Measurements from ENCODE around the gene CDH4.

DNA sequence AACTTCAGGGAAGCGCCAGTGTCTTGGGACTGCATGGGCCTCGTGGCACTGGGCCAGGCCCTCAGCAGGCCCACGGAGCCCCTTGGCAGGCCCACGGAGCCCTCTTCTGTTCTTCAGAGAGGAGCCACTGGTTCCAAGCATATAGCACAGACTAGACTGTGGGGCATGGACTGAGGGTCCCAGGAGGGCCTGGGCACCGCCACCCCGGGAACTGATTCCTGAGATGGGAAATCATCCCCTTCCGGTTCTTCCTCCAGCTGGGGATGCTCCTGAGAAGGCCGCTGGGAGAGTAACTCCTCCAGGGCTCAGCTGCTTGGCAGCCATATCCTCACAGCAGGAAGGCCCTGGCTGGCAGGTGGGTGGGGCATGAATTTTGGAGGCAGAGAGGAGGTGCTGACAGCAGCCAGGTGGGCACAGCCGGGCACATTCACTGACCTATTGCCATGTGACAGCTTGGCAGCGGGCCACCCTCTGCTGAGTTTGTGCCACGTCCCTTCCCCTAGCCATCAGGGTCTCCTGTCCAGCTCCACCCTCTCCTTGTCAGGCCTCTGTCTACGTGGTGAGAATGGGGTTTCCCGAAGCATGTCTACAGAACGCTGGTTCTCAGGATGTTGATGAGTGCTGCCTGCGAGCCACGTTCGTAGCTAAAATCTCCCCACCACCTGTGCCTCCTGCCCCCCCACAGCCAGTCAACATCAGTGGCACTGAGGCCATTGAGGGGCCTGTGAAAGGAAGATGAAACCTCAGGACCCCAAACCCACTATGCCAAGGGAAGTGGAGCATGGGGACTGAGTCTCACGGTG is 661.6 kb downstream of the CDH4 start:
- TF ChIP-seq, protein P1, sequence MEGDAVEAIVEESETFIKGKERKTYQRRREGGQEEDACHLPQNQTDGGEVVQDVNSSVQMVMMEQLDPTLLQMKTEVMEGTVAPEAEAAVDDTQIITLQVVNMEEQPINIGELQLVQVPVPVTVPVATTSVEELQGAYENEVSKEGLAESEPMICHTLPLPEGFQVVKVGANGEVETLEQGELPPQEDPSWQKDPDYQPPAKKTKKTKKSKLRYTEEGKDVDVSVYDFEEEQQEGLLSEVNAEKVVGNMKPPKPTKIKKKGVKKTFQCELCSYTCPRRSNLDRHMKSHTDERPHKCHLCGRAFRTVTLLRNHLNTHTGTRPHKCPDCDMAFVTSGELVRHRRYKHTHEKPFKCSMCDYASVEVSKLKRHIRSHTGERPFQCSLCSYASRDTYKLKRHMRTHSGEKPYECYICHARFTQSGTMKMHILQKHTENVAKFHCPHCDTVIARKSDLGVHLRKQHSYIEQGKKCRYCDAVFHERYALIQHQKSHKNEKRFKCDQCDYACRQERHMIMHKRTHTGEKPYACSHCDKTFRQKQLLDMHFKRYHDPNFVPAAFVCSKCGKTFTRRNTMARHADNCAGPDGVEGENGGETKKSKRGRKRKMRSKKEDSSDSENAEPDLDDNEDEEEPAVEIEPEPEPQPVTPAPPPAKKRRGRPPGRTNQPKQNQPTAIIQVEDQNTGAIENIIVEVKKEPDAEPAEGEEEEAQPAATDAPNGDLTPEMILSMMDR (conservative IDR thresholded peaks at IDR 0.05) = no peak
- no peak for TF ChIP-seq ZFX (IDR thresholded peaks at IDR 0.05)

Data from C4-2B (cell line).